Epithelial cell of prostate (primary cell): ENCODE results near the gene HACD2.

Source experiments
- DNase-seq: peaks from one replicate; pipeline ENCODE4 v3.0.0-alpha.2; 2011; ENCODE audit warnings: low read depth, low spot score
- H3K27ac ChIP-seq: fragments of 450-650 bp; 2 replicates; pipeline ENCODE4 v1.5.1; 2017; ENCODE audit warnings: mild to moderate bottlenecking

The HACD2 gene

GRCh38 chr3:123582315-123582714 is 2.5 kb downstream of the HACD2 start:
- DNase-seq: peak; percentile 39
- H3K27ac ChIP-seq: peak overlapping the region; percentile 98

GRCh38 chr3:123576122-123576521 is 8.7 kb downstream of the HACD2 start:
- DNase-seq: no peak
- H3K27ac ChIP-seq: no peak overlapping the region

GRCh38 chr3:123571973-123572365 is 12.9 kb downstream of the HACD2 start:
- no peak for DNase-seq

GRCh38 chr3:123571264-123571972 is 13.4 kb downstream of the HACD2 start:
- no peak for DNase-seq
- no peak overlapping the region for H3K27ac ChIP-seq

More at GRCh38 chr3:123571973-123572365, 12.9 kb downstream of the HACD2 start:
- no peak overlapping the region for H3K27ac ChIP-seq

DNA sequence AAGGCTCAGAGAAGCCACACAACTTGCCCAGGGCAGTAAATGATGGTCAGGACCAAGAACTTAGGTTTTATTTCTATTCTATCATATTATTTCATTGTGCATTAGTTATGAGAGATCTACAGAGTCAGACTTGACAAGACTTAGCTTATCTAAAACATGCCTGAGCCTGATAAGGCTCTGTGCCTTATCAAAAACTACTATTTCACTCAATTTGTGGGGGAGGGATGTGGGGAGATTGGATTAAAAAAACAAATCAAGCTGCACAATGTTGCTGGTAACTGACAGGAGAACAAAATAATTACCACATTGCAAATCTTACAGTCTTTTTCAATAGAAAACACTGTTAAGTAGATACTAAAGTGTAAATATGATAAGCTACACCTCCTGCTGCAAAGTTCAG is 16.0 kb downstream of the HACD2 start:
- no peak overlapping the region for H3K27ac ChIP-seq
- DNase-seq: no peak

DNA sequence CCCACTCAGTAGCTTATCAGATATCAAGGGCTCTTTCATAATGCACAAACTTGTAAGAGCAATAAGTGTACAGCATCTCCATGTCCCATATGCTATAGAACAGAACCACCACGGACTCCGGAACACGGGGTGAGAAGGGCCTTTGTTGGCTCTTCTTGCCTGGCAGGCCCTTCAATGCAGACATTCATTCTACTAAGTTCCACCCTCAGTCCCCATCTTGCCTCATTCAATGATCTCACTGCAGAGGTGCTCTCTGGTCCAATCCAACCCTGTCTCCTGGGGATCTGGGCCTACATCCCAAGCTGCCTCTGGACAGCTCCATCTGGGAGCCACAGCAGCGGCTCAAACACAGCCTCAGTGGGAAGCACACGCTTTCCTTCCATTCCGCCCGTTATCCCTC is 16.8 kb downstream of the HACD2 start:
- DNase-seq: no peak

DNA sequence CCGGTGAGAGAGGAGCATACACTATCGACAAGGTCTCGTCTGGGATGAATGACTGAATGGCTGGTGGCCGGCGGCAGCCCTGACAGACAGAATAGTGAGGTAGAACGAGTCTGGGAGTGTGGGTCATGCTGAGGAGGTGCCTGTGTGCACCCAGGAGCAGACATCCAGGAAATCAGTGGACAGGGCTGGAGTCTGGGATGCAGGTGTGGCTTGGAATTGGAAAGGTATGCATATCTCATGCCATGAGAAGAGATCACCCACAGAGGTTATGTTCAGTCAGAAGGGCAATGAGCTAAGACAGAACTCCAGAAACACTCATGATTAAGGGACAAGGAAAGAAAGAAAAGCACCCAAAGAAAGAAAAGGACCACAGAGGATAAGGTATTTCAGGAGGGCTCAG is 20.8 kb downstream of the HACD2 start:
- H3K27ac ChIP-seq: no peak overlapping the region
- DNase-seq: no peak

More for the DNA sequence above, 16.8 kb downstream of the HACD2 start:
- no peak overlapping the region for H3K27ac ChIP-seq

DNA sequence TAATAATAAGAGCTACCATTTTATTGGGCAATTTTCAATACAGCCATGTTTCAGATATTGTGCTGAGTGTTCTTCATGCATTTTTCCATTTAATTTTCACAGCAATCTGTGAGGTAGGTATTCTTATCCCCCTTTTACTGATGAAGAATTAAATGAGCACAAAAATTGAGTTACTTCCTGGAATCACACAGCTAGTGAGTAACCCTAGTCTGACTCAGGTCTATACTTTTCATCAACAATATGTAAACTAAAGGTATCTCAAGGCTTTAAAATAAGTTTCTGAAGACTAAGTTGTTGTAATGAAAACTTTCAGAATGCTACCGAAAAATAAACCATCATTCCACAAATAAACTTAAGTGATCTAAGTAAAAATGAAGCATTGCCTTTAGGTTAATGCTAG is 22.3 kb downstream of the HACD2 start:
- no peak for DNase-seq
- H3K27ac ChIP-seq: no peak overlapping the region

- DNase-seq: no peak
- no peak overlapping the region for H3K27ac ChIP-seq
Observed at GRCh38 chr3:123561188-123561587, 23.7 kb downstream of the HACD2 start.

DNA sequence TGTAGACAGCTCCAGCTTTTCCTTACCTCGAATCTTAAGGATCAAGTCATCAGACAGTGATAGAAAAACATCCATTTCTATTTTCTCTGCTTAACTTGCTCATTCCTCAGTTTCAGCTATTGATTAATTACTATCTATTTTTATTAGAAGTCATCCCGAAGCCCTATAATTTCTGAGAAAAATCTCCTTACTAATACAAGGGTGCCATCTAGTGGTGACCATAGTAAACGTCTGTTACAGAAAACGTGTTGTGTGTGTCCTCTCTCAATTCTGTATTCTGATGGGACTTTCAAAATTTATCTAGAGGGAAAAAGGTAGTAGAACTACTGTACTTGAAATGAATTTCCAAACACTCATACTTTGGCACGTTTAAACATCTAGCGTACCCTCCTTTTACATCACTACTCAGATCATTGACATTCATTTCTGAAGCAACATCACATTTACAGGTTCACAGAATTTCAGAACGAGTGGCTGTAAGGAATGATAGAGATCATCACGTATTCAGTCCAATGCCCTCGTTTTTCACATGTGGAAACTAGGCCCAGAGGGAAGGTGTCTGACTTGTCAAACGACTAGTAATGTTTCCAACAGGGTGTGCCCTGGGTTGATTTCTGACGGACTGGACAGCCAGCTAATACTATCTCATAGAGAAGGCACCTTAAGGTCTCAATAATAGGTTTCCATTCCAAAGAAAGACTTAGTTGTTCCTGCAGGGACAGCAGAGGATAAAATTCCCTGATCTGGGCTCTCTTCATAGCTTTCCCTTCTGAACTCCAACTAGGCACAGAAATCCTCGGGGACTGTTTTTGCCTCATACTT is 25.6 kb downstream of the HACD2 start:
- H3K27ac ChIP-seq: no peak overlapping the region
- no peak for DNase-seq

DNA sequence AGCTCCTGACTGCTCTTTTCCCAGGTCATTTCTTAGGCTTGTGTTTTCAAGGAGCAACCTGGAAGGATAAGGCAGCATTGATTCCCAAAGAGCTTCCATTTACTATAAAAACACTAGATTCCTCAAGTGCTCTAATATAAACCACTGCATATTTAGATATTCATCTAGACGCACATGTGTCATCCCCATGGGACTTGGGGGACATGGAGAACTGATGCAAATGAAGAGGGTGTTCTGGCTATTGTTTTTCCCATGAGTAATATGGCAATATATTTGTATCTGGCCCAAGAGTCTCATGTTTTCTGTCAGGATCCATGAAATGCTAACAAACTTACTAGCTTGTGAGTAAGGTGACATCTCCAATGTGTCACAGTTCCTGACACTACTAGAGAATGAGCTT is 31.3 kb downstream of the HACD2 start:
- DNase-seq: no peak

GRCh38 chr3:123552768-123553167 is 32.1 kb downstream of the HACD2 start:
- no peak for DNase-seq
- H3K27ac ChIP-seq: no peak overlapping the region

More for the DNA sequence above, 31.3 kb downstream of the HACD2 start:
- H3K27ac ChIP-seq: no peak overlapping the region

DNA sequence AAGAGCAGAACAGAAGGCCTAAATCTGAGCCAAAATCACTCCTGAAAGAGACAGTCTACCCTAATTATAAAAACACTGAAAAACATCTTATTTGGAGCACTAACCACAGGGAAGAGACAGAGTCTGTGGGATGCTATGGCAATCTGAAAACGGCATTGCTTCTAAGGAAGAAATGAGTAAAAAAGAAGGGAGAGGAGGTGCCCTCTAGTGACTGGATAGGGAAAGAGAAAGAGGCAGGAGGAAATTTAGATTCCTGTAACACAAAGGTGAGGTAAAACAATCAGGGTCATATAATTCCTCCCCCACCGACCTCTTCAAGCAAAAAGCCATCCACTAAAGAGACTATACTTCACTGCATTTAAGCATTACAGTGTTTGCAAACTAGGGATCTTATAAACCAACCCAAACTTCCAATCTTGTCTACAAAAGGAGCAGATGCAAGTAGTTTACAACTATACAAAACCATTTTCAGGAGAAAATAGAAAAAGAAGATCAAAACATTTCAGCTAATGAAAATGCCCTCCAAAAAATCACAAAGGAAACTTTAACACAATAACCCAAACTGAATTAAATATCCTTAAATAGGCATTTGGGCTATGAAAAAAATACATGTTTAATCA is 32.6 kb downstream of the HACD2 start:
- H3K27ac ChIP-seq: no peak overlapping the region
- no peak for DNase-seq

GRCh38 chr3:123547881-123548519 is 36.9 kb downstream of the HACD2 start:
- no peak for DNase-seq
- no peak overlapping the region for H3K27ac ChIP-seq

GRCh38 chr3:123546133-123546755 is 38.6 kb downstream of the HACD2 start:
- peak overlapping the region; percentile 39 for H3K27ac ChIP-seq

DNA sequence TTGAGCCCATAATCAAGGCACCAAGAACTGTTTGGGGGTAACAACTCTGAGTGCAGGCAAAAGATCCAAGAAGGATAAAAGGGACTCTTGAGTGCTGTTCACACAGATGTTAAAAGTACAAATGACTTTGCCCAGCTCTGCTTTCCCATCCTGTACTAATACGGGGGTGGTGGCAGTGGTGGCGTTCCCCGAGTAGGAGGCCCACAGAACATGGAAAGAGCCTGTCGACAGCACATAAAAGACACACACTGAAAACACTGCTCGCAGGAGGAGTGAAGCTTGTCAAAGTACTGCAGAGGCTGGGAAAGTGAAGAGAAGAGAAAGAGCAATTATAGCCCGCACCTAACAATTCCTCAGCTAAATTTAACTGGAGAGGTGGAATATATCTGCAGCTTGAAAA is 40.9 kb downstream of the HACD2 start:
- no peak overlapping the region for H3K27ac ChIP-seq
- DNase-seq: no peak

More at GRCh38 chr3:123546133-123546755, 38.6 kb downstream of the HACD2 start:
- no peak for DNase-seq

GRCh38 chr3:123540285-123540684 is 44.6 kb downstream of the HACD2 start:
- no peak overlapping the region for H3K27ac ChIP-seq
- no peak for DNase-seq

GRCh38 chr3:123536153-123536895 is 48.5 kb downstream of the HACD2 start:
- DNase-seq: no peak
- no peak overlapping the region for H3K27ac ChIP-seq

GRCh38 chr3:123535580-123535979 is 49.3 kb downstream of the HACD2 start:
- no peak overlapping the region for H3K27ac ChIP-seq
- no peak for DNase-seq
